H1 (cell line): Measurements from ENCODE around the gene INHBA. TPM values are rescaled to one million over a fixed set of nuclear protein-coding genes. Genes with fewer than 3 reads are reported as not detected.

Source experiments
- CTCF ChIA-PET: fragments of 300-600 bp; sonication (Branson Sonifier 250); formaldehyde crosslinking; loops from one replicate; lab custom pipeline; 2021; ENCODE audit not compliant: partially characterized antibody; lab: Charles Lee
- POLR2A ChIA-PET: fragments of 300-600 bp; sonication (Branson Sonifier 250); formaldehyde crosslinking; loops from one replicate; lab custom pipeline; 2021; ENCODE audit warnings: inconsistent platforms; ENCODE audit not compliant: partially characterized antibody; lab: Charles Lee
- DNase-seq, 2 experiments: peaks; one replicate each; pipeline versions ENCODE4 v3.0.0 to v3.0.0-alpha.2; 2010 to 2022; ENCODE audit warnings: low spot score in 2 of 2, low read depth in 1 of 2, mixed read lengths in 1 of 2
- FAIRE-seq: peaks from 2 replicates; lab custom pipeline; 2011; peaks lifted over from hg19 to GRCh38; lab: Jason Lieb, UNC
- H2AFZ ChIP-seq: 2 replicates; pipeline ENCODE4 v1.8.1; 2012; ENCODE audit warnings: low read length, inconsistent platforms
- H2AK5ac ChIP-seq: 2 replicates; pipeline ENCODE4 v1.6.1; 2013; ENCODE audit warnings: low read depth, low read length
- H2BK120ac ChIP-seq: replicated peaks from 2 replicates; pipeline ENCODE3; 2013; ENCODE audit warnings: low read depth, low read length, inconsistent platforms
- H2BK12ac ChIP-seq: 2 replicates; pipeline ENCODE4 v1.6.1; 2013; ENCODE audit warnings: low read depth, low read length
- H2BK15ac ChIP-seq: 2 replicates; pipeline ENCODE4 v1.6.1; 2013; ENCODE audit warnings: low read length
- H2BK20ac ChIP-seq: 2 replicates; pipeline ENCODE4 v1.6.1; 2013; ENCODE audit warnings: low read length
- H2BK5ac ChIP-seq: 2 replicates; pipeline ENCODE4 v1.6.1; 2013; ENCODE audit warnings: low read depth, low read length
- H3K14ac ChIP-seq: 2 replicates; pipeline ENCODE4 v1.6.1; 2013; ENCODE audit warnings: inconsistent platforms; ENCODE audit not compliant: insufficient read length
- H3K18ac ChIP-seq: 2 replicates; pipeline ENCODE4 v1.6.1; 2013; ENCODE audit warnings: low read length; ENCODE audit errors: extremely low read depth
- H3K23ac ChIP-seq: 2 replicates; pipeline ENCODE4 v1.6.1; 2013; ENCODE audit warnings: inconsistent platforms; ENCODE audit not compliant: insufficient read length
- H3K23me2 ChIP-seq: 2 replicates; pipeline ENCODE4 v1.6.1; 2013; ENCODE audit warnings: low read depth, low read length
- H3K27ac ChIP-seq: 2 replicates; pipeline ENCODE4 v1.6.1; 2011; ENCODE audit warnings: low read depth, low read length, inconsistent platforms
- H3K27me3 ChIP-seq, 4 experiments: replicated peaks in 1 of 4; 1 replicate in 1 of 4; 2 replicates in 3 of 4; pipeline versions ENCODE4 v1.6.1 to v1.8.1; 2011 to 2013; ENCODE audit warnings: low read length in 3 of 4, mild to moderate bottlenecking in 3 of 4, inconsistent platforms in 2 of 4, mixed read lengths in 2 of 4, moderate library complexity in 1 of 4; ENCODE audit not compliant: control insufficient read depth in 3 of 4, insufficient read depth in 3 of 4; ENCODE audit errors: extremely low read depth in 1 of 4
- H3K36me3 ChIP-seq, 4 experiments: 2 replicates each; pipeline versions ENCODE4 v1.6.1 to v1.8.1; 2011 to 2013; ENCODE audit warnings: mild to moderate bottlenecking in 4 of 4, low read length in 3 of 4, moderate library complexity in 2 of 4, control low read depth in 1 of 4, inconsistent platforms in 1 of 4; ENCODE audit not compliant: insufficient read depth in 4 of 4, control insufficient read depth in 2 of 4
- H3K4ac ChIP-seq: replicated peaks from 2 replicates; pipeline ENCODE3; 2013; ENCODE audit warnings: low read length, low read depth, mixed read lengths, inconsistent platforms; ENCODE audit not compliant: insufficient read length
- H3K4me1 ChIP-seq, 4 experiments: replicated peaks in 1 of 4; 1 replicate in 1 of 4; 2 replicates in 3 of 4; pipeline versions ENCODE4 v1.6.1 to v1.8.1; 2011 to 2013; ENCODE audit warnings: low read length in 3 of 4, inconsistent platforms in 2 of 4, mixed read lengths in 1 of 4; ENCODE audit not compliant: insufficient read depth in 4 of 4, control insufficient read depth in 3 of 4
- H3K4me2 ChIP-seq, 2 experiments: 2 replicates each; pipeline versions ENCODE4 v1.6.1 to v1.8.1; 2011 to 2013; ENCODE audit warnings: low read depth in 2 of 2, low read length in 2 of 2, control low read depth in 1 of 2, inconsistent platforms in 1 of 2, mild to moderate bottlenecking in 1 of 2; ENCODE audit not compliant: insufficient read depth in 1 of 2
- H3K4me3 ChIP-seq, 4 experiments: fragments of 200-600, 300-600 bp in 1 of 4; sonication (generic), shearing (Covaris generic), sonication (Bioruptor Twin) in 1 of 4; 2 replicates each; pipeline versions ENCODE4 v1.5.1 to v1.8.1; 2011 to 2016; ENCODE audit warnings: low read length in 4 of 4, low read depth in 3 of 4, control low read depth in 2 of 4, inconsistent platforms in 2 of 4, mild to moderate bottlenecking in 2 of 4, mixed read lengths in 1 of 4, moderate library complexity in 1 of 4; ENCODE audit not compliant: insufficient read depth in 2 of 4; ENCODE audit errors: extremely low read depth in 1 of 4
- H3K56ac ChIP-seq: replicated peaks from 2 replicates; pipeline ENCODE3; 2013; ENCODE audit warnings: low read depth, mild to moderate bottlenecking, mixed read lengths, low read length, inconsistent platforms; ENCODE audit not compliant: insufficient read length
- H3K79me1 ChIP-seq: 2 replicates; pipeline ENCODE4 v1.6.1; 2013; ENCODE audit warnings: low read depth, low read length, control low read depth
- H3K79me2 ChIP-seq, 2 experiments: 2 replicates each; pipeline versions ENCODE4 v1.6.1 to v1.8.1; 2012 to 2013; ENCODE audit warnings: low read length in 2 of 2, mild to moderate bottlenecking in 2 of 2, inconsistent platforms in 1 of 2; ENCODE audit not compliant: insufficient read depth in 2 of 2, control insufficient read depth in 1 of 2
- H3K9ac ChIP-seq, 4 experiments: replicated peaks in 1 of 4; 1 replicate in 1 of 4; 2 replicates in 3 of 4; pipeline versions ENCODE4 v1.6.1 to v1.8.1; 2011 to 2013; ENCODE audit warnings: low read depth in 3 of 4, low read length in 3 of 4, control low read depth in 2 of 4, mild to moderate bottlenecking in 2 of 4, moderate library complexity in 2 of 4, inconsistent platforms in 1 of 4; ENCODE audit errors: extremely low read depth in 1 of 4
- H3K9me3 ChIP-seq, 2 experiments: 2 replicates each; pipeline versions ENCODE4 v1.6.1 to v1.8.1; 2012 to 2013; ENCODE audit warnings: mild to moderate bottlenecking in 2 of 2, moderate library complexity in 2 of 2, control low read depth in 1 of 2, inconsistent platforms in 1 of 2, low read depth in 1 of 2, low read length in 1 of 2, mixed read lengths in 1 of 2; ENCODE audit not compliant: insufficient read depth in 2 of 2
- H4K20me1 ChIP-seq, 2 experiments: replicated peaks in 1 of 2; 2 replicates each; pipeline versions ENCODE3 to v1.8.1; 2011 to 2013; ENCODE audit warnings: inconsistent platforms in 2 of 2, low read length in 2 of 2, mild to moderate bottlenecking in 1 of 2; ENCODE audit not compliant: insufficient read depth in 2 of 2, control insufficient read depth in 1 of 2
- H4K5ac ChIP-seq: 2 replicates; pipeline ENCODE4 v1.6.1; 2013; ENCODE audit warnings: low read length, low read depth, mixed read lengths, inconsistent platforms; ENCODE audit not compliant: insufficient read length
- H4K8ac ChIP-seq: 2 replicates; pipeline ENCODE4 v1.8.0; 2013; ENCODE audit warnings: mild to moderate bottlenecking, moderate library complexity, low read length, inconsistent platforms; ENCODE audit not compliant: insufficient read depth; ENCODE audit errors: extremely low read depth
- H4K91ac ChIP-seq: replicated peaks from 2 replicates; pipeline ENCODE3; 2013; ENCODE audit warnings: low read length, mixed read lengths, inconsistent platforms; ENCODE audit not compliant: insufficient read length
- CEBPB ChIP-seq: IDR thresholded peaks from 2 replicates; pipeline ENCODE4 v1.6.1; 2012; ENCODE audit warnings: low read depth, low read length
- EP300 ChIP-seq, 2 experiments: IDR thresholded peaks; 1 replicate in 1 of 2; 2 replicates in 1 of 2; pipeline ENCODE4 v1.6.1; 2011 to 2012; ENCODE audit warnings: low read depth in 2 of 2, low read length in 2 of 2, mild to moderate bottlenecking in 2 of 2, borderline replicate concordance in 1 of 2, inconsistent platforms in 1 of 2, moderate library complexity in 1 of 2
- EZH2 ChIP-seq: fragments of 200-600 bp; sonication (generic); IDR thresholded peaks from 2 replicates; pipeline ENCODE4 v1.7.1; 2012; ENCODE audit warnings: low read depth, mild to moderate bottlenecking, moderate library complexity, low read length, inconsistent platforms; ENCODE audit not compliant: severe bottlenecking
- HDAC2 ChIP-seq, 2 experiments: fragments of 300-600 bp in 1 of 2; sonication (generic) in 1 of 2; IDR thresholded peaks; 2 replicates each; pipeline ENCODE4 v1.6.1; 2011 to 2012; ENCODE audit warnings: low read depth in 2 of 2, low read length in 2 of 2, mild to moderate bottlenecking in 2 of 2, moderate library complexity in 2 of 2, borderline replicate concordance in 1 of 2, inconsistent platforms in 1 of 2
- KDM1A ChIP-seq: fragments of 200-600, 300-600 bp; sonication (generic); IDR thresholded peaks from 2 replicates; pipeline ENCODE4 v1.7.1; 2016; ENCODE audit warnings: mild to moderate bottlenecking, low read length, borderline replicate concordance
- POLR2AphosphoS5 ChIP-seq: IDR thresholded peaks from 2 replicates; pipeline ENCODE4 v1.6.1; 2011; ENCODE audit warnings: low read depth, low read length
- RFX5 ChIP-seq: IDR thresholded peaks from 2 replicates; pipeline ENCODE4 v1.6.1; 2011; ENCODE audit warnings: low read depth, low read length, improper control_type of control experiment, borderline replicate concordance
- RXRA ChIP-seq: IDR thresholded peaks from 2 replicates; pipeline ENCODE4 v1.6.1; 2011; ENCODE audit warnings: low read depth, mild to moderate bottlenecking, low read length, moderate library complexity; ENCODE audit not compliant: insufficient read depth
- SAP30 ChIP-seq: fragments of 300-600 bp; sonication (generic); IDR thresholded peaks from 2 replicates; pipeline ENCODE4 v1.7.1; 2012; ENCODE audit warnings: low read length, moderate library complexity, mild to moderate bottlenecking, inconsistent platforms; ENCODE audit not compliant: insufficient read depth, insufficient replicate concordance
- SP1 ChIP-seq: IDR thresholded peaks from 2 replicates; pipeline ENCODE4 v1.6.1; 2011; ENCODE audit warnings: low read depth, low read length
- SP4 ChIP-seq: IDR thresholded peaks from 2 replicates; pipeline ENCODE4 v1.6.1; 2012; ENCODE audit warnings: low read length, inconsistent platforms
- SRF ChIP-seq: IDR thresholded peaks from 2 replicates; pipeline ENCODE4 v1.6.1; 2011; ENCODE audit warnings: mild to moderate bottlenecking, low read depth, low read length, moderate library complexity
- TEAD4 ChIP-seq: IDR thresholded peaks from 2 replicates; pipeline ENCODE4 v1.6.1; 2012; ENCODE audit warnings: low read depth, low read length, inconsistent platforms, mixed read lengths
- polyA plus RNA-seq, 7 experiments: library from polyadenylated mRNA; depleted of rRNA in 3 of 7; stranded (reverse) in 5 of 7; unstranded in 2 of 7; fragments of >200 nt in 5 of 7; fragments of 200-250 nt in 2 of 7; gene quantifications; 1 replicate in 5 of 7; 2 replicates in 1 of 7; 4 replicates in 1 of 7; pipeline versions ENCODE4 v1.2.1 to v1.2.3, GENCODE V29; 2011 to 2013; ENCODE audit warnings: missing spikeins in 2 of 7, mixed read lengths in 2 of 7
- total RNA-seq: library from RNA; stranded (reverse); fragmentation: NEBNext Ultra II Directional; extraction: Animal tissue kit (Norgen Biotek cat#: 25700); gene quantifications from 2 replicates; pipeline ENCODE4 v1.2.1, GENCODE V29; 2021

The INHBA gene
- total and polyA plus RNA-seq, 2 of the 8 experiments (the other 6 are each of a cell fraction or from before 2014, with no cell fraction given) = 1.1 to 2.7 TPM

DNA sequence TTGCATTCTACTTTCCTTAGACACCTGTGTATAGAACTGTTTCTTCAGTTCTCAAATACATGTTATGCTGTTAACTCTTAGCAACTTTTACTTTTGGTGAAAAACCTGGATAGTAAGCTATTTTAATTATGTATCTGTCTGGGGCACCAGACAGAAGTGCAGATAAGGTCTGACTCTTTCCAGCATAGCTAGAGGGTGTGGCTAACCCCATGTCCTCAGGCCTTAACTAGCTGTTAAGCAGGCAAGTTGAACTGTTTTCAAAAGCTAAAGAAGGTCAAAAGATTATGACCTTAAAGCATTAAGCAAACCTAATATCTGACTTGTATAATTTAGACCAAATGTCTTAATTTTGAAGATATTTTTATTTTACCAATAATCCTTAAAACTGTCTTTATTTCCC is 45.1 kb upstream of the INHBA start:
- no peak overlapping the region for H2BK5ac ChIP-seq
- H4K8ac ChIP-seq = no peak overlapping the region
- H3K27me3 ChIP-seq = no peaks in the 10 kb centered on the region
- H2BK120ac ChIP-seq = no peak overlapping the region
- no peak overlapping the region for H3K4ac ChIP-seq
- no peaks in the 10 kb centered on the region; the same call in 1 of the 2 replicates for H3K79me1 ChIP-seq
- no peak overlapping the region for H2BK20ac ChIP-seq
- ChIA-PET CTCF (interaction anchor here (0.6 kb wide), 1 partner anchor 1474 kb away, joined by 3 read pairs; no protein-coding TSS in a partner anchor), POLR2A (no interaction called here)
- no peak overlapping the region for H3K14ac ChIP-seq
- H4K20me1 ChIP-seq = no peaks in the 10 kb centered on the region
- no peak overlapping the region for H3K9ac ChIP-seq
- FAIRE-seq = no peak
- no peak overlapping the region for H4K5ac ChIP-seq
- H3K4me2 ChIP-seq = no peak overlapping the region
- no peak overlapping the region for H3K18ac ChIP-seq
- no peaks in the 10 kb centered on the region for H3K79me2 ChIP-seq
- no peak overlapping the region for H3K4me3 ChIP-seq
- peaks cover 0 to 3% of the 10 kb centered on the region in 2 experiments; a peak in 2 of 4 replicates for H3K9me3 ChIP-seq
- H2AFZ ChIP-seq = no peak overlapping the region
- H3K56ac ChIP-seq = no peak overlapping the region
- H3K23ac ChIP-seq = no peak overlapping the region
- H2BK15ac ChIP-seq = no peak overlapping the region
- H2BK12ac ChIP-seq = no peak overlapping the region
- H3K23me2 ChIP-seq = no peaks in the 10 kb centered on the region
- no peaks in the 10 kb centered on the region for H3K4me1 ChIP-seq
- DNase-seq = no peak
- no peak overlapping the region for H3K27ac ChIP-seq
- H3K36me3 ChIP-seq = no peaks in the 10 kb centered on the region
- no peak overlapping the region for H4K91ac ChIP-seq
- TF ChIP-seq CEBPB = no peak
- no peak for TF ChIP-seq RXRA
- TF ChIP-seq SP4 = no peak
- TF ChIP-seq SAP30 = no peak
- TF ChIP-seq SP1 = no peak
- TF ChIP-seq KDM1A = no peak
- no peak for TF ChIP-seq TEAD4
- TF ChIP-seq RFX5 = no peak
- no peak for TF ChIP-seq EP300 (IDR thresholded peaks at IDR 0.05; ENCODE audit: borderline replicate concordance in 1 of 2, low read depth in 2 of 2, low read length in 2 of 2)
- no peak for TF ChIP-seq SRF
- TF ChIP-seq HDAC2 (IDR thresholded peaks at IDR 0.05; ENCODE audit: borderline replicate concordance in 1 of 2, low read depth in 2 of 2, low read length in 2 of 2) = no peak
- no peak for TF ChIP-seq EZH2
- TF ChIP-seq POLR2AphosphoS5 = no peak
- TF ChIP-seq, all 59 proteins: peak for 0
- H2AK5ac ChIP-seq = no peak overlapping the region
